ENCODE results near the gene CAMKMT.

Gene CAMKMT

DNA sequence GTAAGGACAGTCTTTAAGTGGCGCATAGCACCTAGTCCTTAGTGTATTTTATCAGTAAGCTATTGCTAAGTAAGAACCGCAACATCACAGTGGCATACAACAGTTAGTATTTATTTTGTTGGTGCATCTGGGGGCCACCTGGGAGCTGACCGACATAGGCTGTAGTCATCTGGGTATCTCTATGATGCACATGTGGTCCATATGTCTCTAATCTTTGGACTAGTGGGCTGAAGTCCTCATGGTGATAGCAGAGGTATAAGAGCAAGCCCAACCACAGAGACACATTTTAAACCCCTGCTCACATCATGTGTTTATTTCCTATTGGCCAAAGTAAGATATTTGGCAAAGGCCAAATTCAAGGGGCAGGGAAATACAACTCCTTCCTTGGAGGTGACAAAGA, 2.9 kb downstream of the CAMKMT start:
- Histone ChIP-seq H3K36me3 (replicated peaks in 1 of 2; ENCODE audit: control insufficient read depth in 2 of 2, insufficient read depth in 2 of 2, low read length in 2 of 2) (no peaks in the 10 kb centered on the region), H3K4ac (ENCODE audit: low read length) (no peak overlapping the region), H4K8ac (ENCODE audit: low read depth, low read length) (no peak overlapping the region), H3K9me3 (replicated peaks in 1 of 2; ENCODE audit: control insufficient read depth in 2 of 2, insufficient read depth in 1 of 2, low read depth in 1 of 2, low read length in 2 of 2) (no peaks in the 10 kb centered on the region), H3K9ac (ENCODE audit: low read depth, low read length, poor library complexity) (no peak overlapping the region), H3K27me3 (ENCODE audit: control insufficient read depth in 3 of 3, insufficient read depth in 3 of 3, low read depth in 1 of 3, low read length in 3 of 3) (no peaks in the 10 kb centered on the region), H2AFZ (ENCODE audit: low read length) (no peak overlapping the region), H3K27ac (replicated peaks; ENCODE audit: low read length) (no peak overlapping the region), H2BK15ac (ENCODE audit: low read length) (no peak overlapping the region), H3K23ac (ENCODE audit: low read depth, low read length, poor library complexity) (no peak overlapping the region), H3K14ac (ENCODE audit: low read length) (no peak overlapping the region), H3K4me3 (ENCODE audit: low read length in 2 of 2) (no peak overlapping the region), H2AK5ac (ENCODE audit: low read depth, low read length) (no peak overlapping the region), H2BK5ac (ENCODE audit: low read length) (no peak overlapping the region), H4K91ac (ENCODE audit: low read depth, low read length, poor library complexity) (no peak overlapping the region), H3K79me1 (ENCODE audit: low read depth, low read length) (no peaks in the 10 kb centered on the region), H2BK120ac (ENCODE audit: low read depth, low read length) (no peak overlapping the region), H3K4me1 (ENCODE audit: control insufficient read depth in 2 of 2, insufficient read depth in 1 of 2, low read depth in 1 of 2, low read length in 2 of 2) (peaks cover 0 to under 1% of the 10 kb centered on the region in 2 donors), H3K4me2 (ENCODE audit: insufficient read depth, low read length, poor library complexity, severe bottlenecking) (no peak overlapping the region), H2BK12ac (ENCODE audit: low read length) (no peak overlapping the region), H3K18ac (ENCODE audit: low read length) (no peak overlapping the region)
- no CpG with 5 or more reads among the region's 3 CpGs for WGBS, 2 donors (ENCODE audit: extremely low coverage in 2 of 2, insufficient read length in 2 of 2, insufficient replicate concordance in 1 of 2)
- no peak for DNase-seq (ENCODE audit: low spot score)

GRCh38 chr2:44367591-44367990, 5.8 kb downstream of the CAMKMT start:
- no peak overlapping the region for H2AFZ ChIP-seq (ENCODE audit: low read length)

GRCh38 chr2:44369392-44369791, 7.6 kb downstream of the CAMKMT start:
- H2AK5ac ChIP-seq (ENCODE audit: low read depth, low read length), result no peak overlapping the region
- H2BK5ac ChIP-seq (ENCODE audit: low read length), result no peak overlapping the region
- no peak overlapping the region for H3K23ac ChIP-seq (ENCODE audit: low read depth, low read length, poor library complexity)
- no peak overlapping the region for H2BK12ac ChIP-seq (ENCODE audit: low read length)
- H3K36me3 ChIP-seq (replicated peaks in 1 of 2; ENCODE audit: control insufficient read depth in 2 of 2, insufficient read depth in 2 of 2, low read length in 2 of 2), result no peaks in the 10 kb centered on the region
- no peak overlapping the region for H3K4ac ChIP-seq (ENCODE audit: low read length)
- no peak overlapping the region for H3K9ac ChIP-seq (ENCODE audit: low read depth, low read length, poor library complexity)
- H3K4me1 ChIP-seq (ENCODE audit: control insufficient read depth in 2 of 2, insufficient read depth in 1 of 2, low read depth in 1 of 2, low read length in 2 of 2), result no peaks in the 10 kb centered on the region
- no peaks in the 10 kb centered on the region for H3K27me3 ChIP-seq (ENCODE audit: control insufficient read depth in 3 of 3, insufficient read depth in 3 of 3, low read depth in 1 of 3, low read length in 3 of 3)
- H3K14ac ChIP-seq (ENCODE audit: low read length), result no peak overlapping the region
- H2BK120ac ChIP-seq (ENCODE audit: low read depth, low read length), result no peak overlapping the region
- H3K4me3 ChIP-seq (ENCODE audit: low read length in 2 of 2), result no peak overlapping the region
- no peaks in the 10 kb centered on the region for H3K79me1 ChIP-seq (ENCODE audit: low read depth, low read length)
- no peak overlapping the region for H3K27ac ChIP-seq (replicated peaks; ENCODE audit: low read length)
- H3K4me2 ChIP-seq (ENCODE audit: insufficient read depth, low read length, poor library complexity, severe bottlenecking), result no peak overlapping the region
- DNase-seq (ENCODE audit: low spot score), result no peak
- H3K18ac ChIP-seq (ENCODE audit: low read length), result no peak overlapping the region
- H4K8ac ChIP-seq (ENCODE audit: low read depth, low read length), result no peak overlapping the region
- peaks cover 0 to 4% of the 10 kb centered on the region in 2 donors for H3K9me3 ChIP-seq (replicated peaks in 1 of 2; ENCODE audit: control insufficient read depth in 2 of 2, insufficient read depth in 1 of 2, low read depth in 1 of 2, low read length in 2 of 2)
- H2AFZ ChIP-seq (ENCODE audit: low read length), result no peak overlapping the region
- no peak overlapping the region for H4K91ac ChIP-seq (ENCODE audit: low read depth, low read length, poor library complexity)
- no peak overlapping the region for H2BK15ac ChIP-seq (ENCODE audit: low read length)

More at GRCh38 chr2:44367591-44367990, 5.8 kb downstream of the CAMKMT start:
- no peak overlapping the region for H2BK5ac ChIP-seq (ENCODE audit: low read length)
- WGBS, 2 donors (ENCODE audit: extremely low coverage in 2 of 2, insufficient read length in 2 of 2, insufficient replicate concordance in 1 of 2), result no CpG with 5 or more reads among the region's 1 CpG
- no peak overlapping the region for H2BK12ac ChIP-seq (ENCODE audit: low read length)
- no peak overlapping the region for H4K8ac ChIP-seq (ENCODE audit: low read depth, low read length)
- H3K79me1 ChIP-seq (ENCODE audit: low read depth, low read length), result no peaks in the 10 kb centered on the region
- DNase-seq (ENCODE audit: low spot score), result no peak
- H3K4me3 ChIP-seq (ENCODE audit: low read length in 2 of 2), result no peak overlapping the region
- H3K36me3 ChIP-seq (replicated peaks in 1 of 2; ENCODE audit: control insufficient read depth in 2 of 2, insufficient read depth in 2 of 2, low read length in 2 of 2), result no peaks in the 10 kb centered on the region
- no peak overlapping the region for H3K23ac ChIP-seq (ENCODE audit: low read depth, low read length, poor library complexity)
- H3K4ac ChIP-seq (ENCODE audit: low read length), result no peak overlapping the region
- H2BK120ac ChIP-seq (ENCODE audit: low read depth, low read length), result no peak overlapping the region
- no peak overlapping the region for H4K91ac ChIP-seq (ENCODE audit: low read depth, low read length, poor library complexity)
- H3K27me3 ChIP-seq (ENCODE audit: control insufficient read depth in 3 of 3, insufficient read depth in 3 of 3, low read depth in 1 of 3, low read length in 3 of 3), result no peaks in the 10 kb centered on the region
- H3K14ac ChIP-seq (ENCODE audit: low read length), result no peak overlapping the region
- H3K9ac ChIP-seq (ENCODE audit: low read depth, low read length, poor library complexity), result no peak overlapping the region
- H2AK5ac ChIP-seq (ENCODE audit: low read depth, low read length), result no peak overlapping the region
- H3K4me2 ChIP-seq (ENCODE audit: insufficient read depth, low read length, poor library complexity, severe bottlenecking), result no peak overlapping the region
- no peak overlapping the region for H2BK15ac ChIP-seq (ENCODE audit: low read length)
- peaks cover 0 to 4% of the 10 kb centered on the region in 2 donors for H3K9me3 ChIP-seq (replicated peaks in 1 of 2; ENCODE audit: control insufficient read depth in 2 of 2, insufficient read depth in 1 of 2, low read depth in 1 of 2, low read length in 2 of 2)
- H3K4me1 ChIP-seq (ENCODE audit: control insufficient read depth in 2 of 2, insufficient read depth in 1 of 2, low read depth in 1 of 2, low read length in 2 of 2), result no peaks in the 10 kb centered on the region
- no peak overlapping the region for H3K18ac ChIP-seq (ENCODE audit: low read length)
- H3K27ac ChIP-seq (replicated peaks; ENCODE audit: low read length), result no peak overlapping the region

GRCh38 chr2:44371445-44371844, 9.7 kb downstream of the CAMKMT start:
- no peak overlapping the region for H2AK5ac ChIP-seq (ENCODE audit: low read depth, low read length)
- H3K79me1 ChIP-seq (ENCODE audit: low read depth, low read length), result no peaks in the 10 kb centered on the region
- H3K4me1 ChIP-seq (ENCODE audit: control insufficient read depth in 2 of 2, insufficient read depth in 1 of 2, low read depth in 1 of 2, low read length in 2 of 2), result no peaks in the 10 kb centered on the region
- no peak overlapping the region for H3K18ac ChIP-seq (ENCODE audit: low read length)
- H4K8ac ChIP-seq (ENCODE audit: low read depth, low read length), result no peak overlapping the region
- no peak overlapping the region for H3K27ac ChIP-seq (replicated peaks; ENCODE audit: low read length)
- no peak overlapping the region for H4K91ac ChIP-seq (ENCODE audit: low read depth, low read length, poor library complexity)
- H3K9ac ChIP-seq (ENCODE audit: low read depth, low read length, poor library complexity), result no peak overlapping the region
- H2BK12ac ChIP-seq (ENCODE audit: low read length), result no peak overlapping the region
- H3K9me3 ChIP-seq (replicated peaks in 1 of 2; ENCODE audit: control insufficient read depth in 2 of 2, insufficient read depth in 1 of 2, low read depth in 1 of 2, low read length in 2 of 2), result peaks cover 0 to 4% of the 10 kb centered on the region in 2 donors
- no peaks in the 10 kb centered on the region for H3K27me3 ChIP-seq (ENCODE audit: control insufficient read depth in 3 of 3, insufficient read depth in 3 of 3, low read depth in 1 of 3, low read length in 3 of 3)
- no peak for DNase-seq (ENCODE audit: low spot score)
- H2BK120ac ChIP-seq (ENCODE audit: low read depth, low read length), result no peak overlapping the region
- no peak overlapping the region for H2AFZ ChIP-seq (ENCODE audit: low read length)
- no peak overlapping the region for H3K23ac ChIP-seq (ENCODE audit: low read depth, low read length, poor library complexity)
- H3K4ac ChIP-seq (ENCODE audit: low read length), result no peak overlapping the region
- no peak overlapping the region for H2BK5ac ChIP-seq (ENCODE audit: low read length)
- no peak overlapping the region for H3K4me2 ChIP-seq (ENCODE audit: insufficient read depth, low read length, poor library complexity, severe bottlenecking)
- H2BK15ac ChIP-seq (ENCODE audit: low read length), result no peak overlapping the region
- H3K4me3 ChIP-seq (ENCODE audit: low read length in 2 of 2), result no peak overlapping the region
- H3K36me3 ChIP-seq (replicated peaks in 1 of 2; ENCODE audit: control insufficient read depth in 2 of 2, insufficient read depth in 2 of 2, low read length in 2 of 2), result no peaks in the 10 kb centered on the region
- H3K14ac ChIP-seq (ENCODE audit: low read length), result no peak overlapping the region
